ENCODE measurements around the gene BCAN. TPM values are rescaled to one million over a fixed set of nuclear protein-coding genes. Genes with fewer than 3 reads are reported as not detected.
A peak's percentile ranks its signal among the peaks of the same experiment; 100 is the strongest.
"Not testable (repeated sequence)": the region's sequence is repeated elsewhere in the genome, so short reads cannot be mapped to it uniquely, and the experiment has no call there.

Gene BCAN, protein sequence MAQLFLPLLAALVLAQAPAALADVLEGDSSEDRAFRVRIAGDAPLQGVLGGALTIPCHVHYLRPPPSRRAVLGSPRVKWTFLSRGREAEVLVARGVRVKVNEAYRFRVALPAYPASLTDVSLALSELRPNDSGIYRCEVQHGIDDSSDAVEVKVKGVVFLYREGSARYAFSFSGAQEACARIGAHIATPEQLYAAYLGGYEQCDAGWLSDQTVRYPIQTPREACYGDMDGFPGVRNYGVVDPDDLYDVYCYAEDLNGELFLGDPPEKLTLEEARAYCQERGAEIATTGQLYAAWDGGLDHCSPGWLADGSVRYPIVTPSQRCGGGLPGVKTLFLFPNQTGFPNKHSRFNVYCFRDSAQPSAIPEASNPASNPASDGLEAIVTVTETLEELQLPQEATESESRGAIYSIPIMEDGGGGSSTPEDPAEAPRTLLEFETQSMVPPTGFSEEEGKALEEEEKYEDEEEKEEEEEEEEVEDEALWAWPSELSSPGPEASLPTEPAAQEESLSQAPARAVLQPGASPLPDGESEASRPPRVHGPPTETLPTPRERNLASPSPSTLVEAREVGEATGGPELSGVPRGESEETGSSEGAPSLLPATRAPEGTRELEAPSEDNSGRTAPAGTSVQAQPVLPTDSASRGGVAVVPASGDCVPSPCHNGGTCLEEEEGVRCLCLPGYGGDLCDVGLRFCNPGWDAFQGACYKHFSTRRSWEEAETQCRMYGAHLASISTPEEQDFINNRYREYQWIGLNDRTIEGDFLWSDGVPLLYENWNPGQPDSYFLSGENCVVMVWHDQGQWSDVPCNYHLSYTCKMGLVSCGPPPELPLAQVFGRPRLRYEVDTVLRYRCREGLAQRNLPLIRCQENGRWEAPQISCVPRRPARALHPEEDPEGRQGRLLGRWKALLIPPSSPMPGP
- total RNA-seq (2014; rRNA removed; shearing (Covaris generic)) = 0.07 TPM in 1 of 2 replicates, not detected in the other
- 0.16 TPM in 1 of 2 replicates, not detected in the other for polyA plus RNA-seq (2014; cell fraction: nucleus; rRNA removed)

DNA sequence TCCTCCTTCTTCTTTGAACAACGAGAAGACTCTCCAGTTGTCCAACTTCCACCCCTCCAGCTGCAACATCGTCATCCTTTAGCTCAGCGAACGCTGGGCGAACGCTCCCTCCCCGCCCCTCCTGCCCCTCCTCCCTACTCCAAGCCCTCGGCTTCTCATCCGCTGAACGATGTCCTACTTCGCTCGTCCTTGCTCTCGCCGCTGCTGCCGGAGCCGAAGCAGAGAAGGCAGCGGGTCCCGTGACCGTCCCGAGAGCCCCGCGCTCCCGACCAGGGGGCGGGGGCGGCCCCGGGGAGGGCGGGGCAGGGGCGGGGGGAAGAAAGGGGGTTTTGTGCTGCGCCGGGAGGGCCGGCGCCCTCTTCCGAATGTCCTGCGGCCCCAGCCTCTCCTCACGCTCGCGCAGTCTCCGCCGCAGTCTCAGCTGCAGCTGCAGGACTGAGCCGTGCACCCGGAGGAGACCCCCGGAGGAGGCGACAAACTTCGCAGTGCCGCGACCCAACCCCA, at the start of gene BCAN:
Gene BCAN (plus strand): TSS at position 357 of the 504 bp plus-strand sequence. CDS start 3,938 bp downstream, outside the sequence.
- DNase-seq (ENCODE audit: extremely low read depth, low read depth) = no peak

DNA sequence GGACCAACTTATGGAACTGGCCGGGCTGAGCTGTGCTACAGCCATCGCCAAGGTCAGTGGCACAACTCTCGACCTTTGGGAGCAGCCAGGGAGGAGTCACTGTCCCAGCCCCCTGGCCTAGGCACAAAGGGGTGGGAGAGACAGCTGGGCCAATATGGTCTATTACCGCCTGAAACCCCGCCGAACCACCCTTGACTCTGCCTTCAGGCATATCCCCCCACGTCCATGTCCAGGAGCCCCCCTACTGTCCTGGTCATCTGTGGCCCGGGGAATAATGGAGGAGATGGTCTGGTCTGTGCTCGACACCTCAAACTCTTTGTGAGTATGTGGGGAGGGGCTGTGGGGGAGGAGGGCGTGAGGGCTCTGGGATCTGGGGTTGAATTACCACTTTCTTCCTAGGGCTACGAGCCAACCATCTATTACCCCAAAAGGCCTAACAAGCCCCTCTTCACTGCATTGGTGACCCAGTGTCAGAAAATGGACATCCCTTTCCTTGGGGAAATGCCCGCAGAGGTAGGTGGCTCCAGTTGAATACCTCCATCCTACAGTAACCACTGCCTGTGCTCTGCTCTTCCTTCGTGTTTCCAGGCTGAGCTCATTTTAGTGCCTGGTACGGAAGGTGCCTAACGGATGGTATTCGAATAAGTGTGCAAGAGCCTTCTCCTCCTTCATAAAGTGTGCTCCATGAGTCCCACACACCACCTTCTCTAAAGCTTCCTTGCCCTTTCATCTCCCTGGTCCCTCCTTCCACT, 49.6 kb upstream of the BCAN start:
- no peak for DNase-seq (ENCODE audit: extremely low read depth, low read depth)

DNA sequence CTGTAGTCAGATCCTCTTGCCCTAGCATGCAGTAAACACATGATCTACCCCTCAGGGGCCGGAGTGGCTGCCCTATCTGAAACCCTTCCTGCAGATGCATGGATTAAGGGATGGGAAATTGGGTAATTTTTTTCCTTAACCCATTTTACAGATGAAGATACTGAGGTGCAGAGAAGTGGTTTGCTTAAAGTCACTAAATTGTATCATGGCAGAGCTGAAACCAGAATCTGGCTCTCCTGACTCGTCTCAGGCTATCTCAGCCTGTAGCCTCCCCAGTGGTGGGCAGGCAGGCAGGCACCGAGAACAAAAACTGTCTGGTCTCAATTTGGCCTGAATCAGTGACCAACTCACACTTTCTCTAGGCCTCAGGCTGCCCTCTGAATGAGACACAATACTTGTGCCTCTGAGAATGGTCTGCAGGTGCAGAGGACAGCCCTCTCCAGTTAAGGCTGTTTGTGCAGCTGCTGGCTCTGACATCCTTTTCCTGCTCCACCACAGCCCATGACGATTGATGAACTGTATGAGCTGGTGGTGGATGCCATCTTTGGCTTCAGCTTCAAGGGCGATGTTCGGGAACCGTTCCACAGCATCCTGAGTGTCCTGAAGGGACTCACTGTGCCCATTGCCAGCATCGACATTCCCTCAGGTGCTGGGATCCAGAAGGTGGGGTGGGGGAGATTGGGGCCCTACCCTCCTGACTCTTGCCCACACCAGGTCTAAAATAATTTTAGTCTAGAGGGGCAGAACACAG, 48.8 kb upstream of the BCAN start:
- no peak for DNase-seq (ENCODE audit: extremely low read depth, low read depth)

DNA sequence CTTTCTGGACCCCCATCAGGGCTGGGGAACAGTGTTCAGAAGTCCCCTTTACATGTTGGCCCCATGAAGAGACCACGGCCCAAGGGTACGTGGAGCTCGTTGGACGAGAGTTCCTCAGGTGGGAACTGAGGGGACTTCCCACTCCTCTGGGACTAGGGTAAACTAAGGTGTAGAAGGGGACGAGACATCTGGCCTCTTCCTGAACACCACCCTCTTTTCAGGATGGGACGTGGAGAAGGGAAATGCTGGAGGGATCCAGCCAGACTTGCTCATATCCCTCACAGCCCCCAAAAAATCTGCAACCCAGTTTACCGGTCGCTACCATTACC, 48.3 kb upstream of the BCAN start:
- DNase-seq (ENCODE audit: extremely low read depth, low read depth) = no peak

DNA sequence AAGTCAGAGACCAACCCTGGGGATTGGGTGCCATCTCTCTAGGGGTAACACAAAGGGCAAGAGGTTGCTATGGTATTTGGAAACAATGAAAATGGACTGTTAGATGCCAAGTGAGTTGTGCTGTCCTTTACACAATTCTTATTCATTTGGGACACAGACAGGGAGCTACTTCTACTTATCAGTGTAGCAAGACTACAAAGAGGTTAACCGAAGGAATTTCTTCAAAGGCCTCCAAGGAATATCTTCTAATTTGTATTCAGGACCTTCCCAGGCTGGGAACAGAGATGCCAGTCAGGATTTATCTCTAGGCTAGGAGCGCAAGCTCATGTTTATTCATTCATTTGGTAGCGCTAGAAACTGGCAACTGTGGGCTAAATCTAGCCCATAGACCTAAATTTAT, 47.7 kb upstream of the BCAN start:
- DNase-seq (ENCODE audit: extremely low read depth, low read depth) = no peak

DNA sequence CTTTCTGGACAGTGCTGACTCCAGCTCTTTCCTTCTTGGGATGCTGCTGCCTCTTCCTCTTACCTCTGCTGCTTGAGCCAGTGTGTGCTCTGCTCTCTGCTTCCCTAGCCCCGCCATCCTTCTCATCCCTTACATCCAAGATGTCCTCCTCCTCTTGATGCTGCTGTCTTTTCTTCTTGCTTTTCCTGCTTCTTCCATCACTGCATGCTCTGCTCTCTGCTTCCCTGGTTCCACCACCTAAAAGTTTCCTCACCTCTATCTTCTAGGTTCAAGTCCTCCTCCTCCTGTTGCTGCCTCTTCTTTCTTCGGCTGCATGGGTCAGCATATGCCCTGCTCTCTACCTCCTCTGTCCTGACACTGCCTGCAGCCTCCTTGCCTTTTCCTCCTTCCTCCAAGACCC, 46.9 kb upstream of the BCAN start:
- no peak for DNase-seq (ENCODE audit: extremely low read depth, low read depth)

DNA sequence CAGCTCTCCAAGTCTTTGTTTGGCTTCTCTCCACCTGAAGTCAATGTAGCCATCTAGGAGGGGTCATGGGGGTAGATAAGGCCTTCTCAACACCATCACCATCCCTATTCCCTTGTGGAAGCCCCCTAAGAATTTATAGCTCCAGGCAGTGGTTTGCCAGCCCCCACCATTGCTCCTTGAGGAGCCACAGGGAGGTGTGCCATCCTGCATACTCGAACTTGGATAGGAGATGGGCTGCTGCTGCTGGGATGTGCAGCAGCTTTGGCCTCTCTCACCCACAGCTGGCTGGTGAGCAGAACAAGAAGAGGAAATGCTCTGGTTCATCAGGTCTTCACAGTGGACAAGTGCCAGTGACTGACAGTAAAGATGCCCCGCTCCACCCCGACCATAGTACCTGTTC, 45.5 kb upstream of the BCAN start:
- no peak for DNase-seq (ENCODE audit: extremely low read depth, low read depth)

DNA sequence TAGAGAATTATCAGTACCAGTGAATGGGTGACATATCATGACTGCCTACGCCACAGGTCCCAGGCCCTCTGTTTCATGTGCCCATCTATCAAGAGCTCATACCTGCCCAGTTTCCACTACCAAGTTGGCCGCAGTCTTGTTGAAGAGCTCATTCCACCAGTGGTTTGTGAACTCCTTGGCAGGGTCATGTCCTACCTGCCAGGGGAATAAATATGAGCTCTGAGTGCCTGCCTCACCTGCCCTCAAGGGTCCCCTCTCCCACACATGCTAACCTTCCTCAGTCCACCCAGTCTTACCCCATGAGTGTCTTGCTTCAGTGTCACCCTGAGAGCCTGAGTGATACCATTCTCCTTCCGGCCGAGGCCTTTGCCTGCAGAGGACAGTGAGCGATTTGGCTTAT, 43.8 kb upstream of the BCAN start:
- DNase-seq (ENCODE audit: extremely low read depth, low read depth) = no peak

DNA sequence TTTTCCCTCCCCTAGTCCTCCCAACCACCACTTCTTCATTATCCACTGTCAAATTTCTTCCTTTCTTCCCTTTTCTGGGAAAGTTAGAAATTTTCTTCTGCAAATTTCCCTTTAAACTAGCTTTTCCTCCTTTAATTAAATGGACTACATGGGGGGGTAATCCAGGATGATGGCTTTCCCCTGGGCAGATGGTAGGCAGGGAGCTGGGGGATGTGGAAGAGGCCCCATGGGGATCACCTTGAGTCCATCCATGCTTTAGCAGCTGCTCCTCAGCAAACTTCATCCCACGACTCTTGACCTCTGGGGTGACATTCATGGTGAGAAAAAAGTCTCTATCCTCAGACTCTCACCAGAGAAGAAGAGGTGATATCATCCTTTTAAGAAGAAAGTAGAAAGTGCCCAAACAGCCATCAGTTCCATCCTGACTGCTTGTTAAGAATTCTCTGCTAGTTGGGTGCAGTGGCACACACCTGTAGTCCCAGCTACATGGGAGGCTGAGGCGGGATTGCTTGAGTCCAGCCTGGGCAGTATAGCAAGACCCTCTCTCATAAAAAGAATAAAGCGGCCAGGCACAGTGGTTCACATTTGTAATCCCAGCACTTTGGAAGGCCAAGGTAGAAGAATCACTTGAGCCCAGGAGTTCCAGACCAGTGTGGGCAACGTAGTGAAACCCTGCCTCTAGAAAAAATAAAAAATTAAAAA, 43.0 kb upstream of the BCAN start:
- DNase-seq (ENCODE audit: extremely low read depth, low read depth) = no peak

DNA sequence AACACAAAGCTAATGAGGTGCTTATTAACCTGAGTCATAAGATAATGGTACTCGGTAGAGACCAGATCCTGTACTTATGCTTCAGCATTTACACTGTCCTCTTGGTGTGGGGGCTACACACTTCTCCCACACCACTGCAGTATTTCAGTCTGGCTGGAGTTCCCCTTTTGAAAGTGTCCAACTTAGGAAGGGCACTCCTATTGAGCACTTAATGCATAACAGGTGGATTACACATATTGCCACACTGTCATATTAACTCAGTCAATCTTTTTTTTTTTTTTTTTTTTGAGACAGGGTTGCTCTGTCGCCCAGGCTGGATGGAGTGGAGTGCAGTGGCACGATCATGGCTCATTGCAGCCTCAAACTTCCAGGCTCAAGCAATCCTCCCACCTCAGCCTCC, 42.1 kb upstream of the BCAN start:
- no peak for DNase-seq (ENCODE audit: extremely low read depth, low read depth)

DNA sequence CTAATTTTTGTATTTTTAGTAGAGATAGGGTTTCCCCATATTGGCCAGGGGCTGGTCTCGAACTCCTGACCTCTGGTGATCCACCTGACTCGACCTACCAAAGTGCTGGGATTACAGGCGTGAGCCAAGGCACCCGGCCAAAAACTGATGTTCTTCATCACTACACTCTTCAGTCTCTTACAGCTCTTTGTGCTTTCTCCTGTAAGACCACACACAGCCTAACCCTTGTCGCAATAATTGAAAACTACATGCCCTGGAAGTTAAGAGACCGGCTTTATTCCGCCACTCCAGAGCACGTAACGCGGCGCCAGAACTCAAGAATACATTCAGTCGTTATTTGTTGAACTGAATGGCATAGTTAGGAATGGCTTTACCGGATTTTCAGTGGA, 41.2 kb upstream of the BCAN start:
- no peak for DNase-seq (ENCODE audit: extremely low read depth, low read depth)

DNA sequence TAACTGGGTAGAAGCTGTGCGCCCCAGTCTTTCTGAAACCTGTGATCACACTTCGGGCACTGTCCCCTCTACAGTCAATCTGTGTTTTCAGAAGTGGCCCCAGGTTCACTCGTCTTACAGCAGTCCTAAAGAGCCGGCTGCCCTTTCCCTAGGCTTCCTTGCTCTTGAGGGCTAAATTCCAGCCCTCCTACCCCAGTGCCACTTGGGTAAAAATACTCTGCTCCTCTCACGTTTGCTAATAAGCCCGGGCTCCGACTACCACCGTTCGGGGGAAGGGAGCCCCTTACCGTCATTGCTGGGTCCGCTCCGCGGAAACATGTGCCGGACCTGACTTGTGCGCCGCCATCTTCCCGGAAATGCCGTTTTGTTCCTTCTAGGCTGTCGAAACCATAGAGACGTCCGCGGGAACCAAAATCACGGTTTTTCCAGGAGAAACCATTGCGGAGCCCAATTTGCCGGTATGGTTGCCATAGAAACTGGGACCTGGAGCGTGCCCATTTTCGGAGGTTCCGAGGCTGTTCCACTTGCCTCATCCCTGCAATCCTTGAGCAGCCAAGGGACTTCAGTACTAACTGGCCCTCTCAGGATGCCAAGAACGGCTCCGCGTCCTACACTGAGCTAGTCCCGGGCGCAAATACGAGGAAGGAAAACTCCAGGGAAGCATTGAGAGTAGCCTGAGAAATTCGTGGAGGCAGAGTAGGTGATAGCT, 40.6 kb upstream of the BCAN start, which contains the start of gene GPATCH4:
Gene GPATCH4 (minus strand): TSS at position 358 of the 709 bp plus-strand sequence.
- DNase-seq (ENCODE audit: extremely low read depth, low read depth) = peak; percentile 67

DNA sequence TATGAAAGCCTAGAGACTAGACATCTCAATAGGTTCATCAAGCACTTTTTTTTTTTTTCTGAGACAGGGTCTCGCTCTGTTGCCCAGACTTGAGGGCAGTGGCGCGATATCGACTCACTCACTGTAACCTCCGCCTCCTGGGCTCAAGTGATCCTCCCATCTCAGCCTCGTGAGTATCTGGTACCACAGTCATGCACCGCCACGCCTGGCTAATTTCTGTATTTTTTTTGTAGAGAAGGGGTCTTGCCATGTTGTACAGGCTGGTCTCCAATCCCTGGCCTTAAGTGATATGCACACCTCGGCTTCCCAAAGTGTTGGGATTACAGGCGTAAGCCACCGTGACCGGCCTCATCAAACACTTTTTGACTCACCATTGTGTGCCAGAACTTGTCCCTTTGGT, 40.0 kb upstream of the BCAN start:
- no peak for DNase-seq (ENCODE audit: extremely low read depth, low read depth)

DNA sequence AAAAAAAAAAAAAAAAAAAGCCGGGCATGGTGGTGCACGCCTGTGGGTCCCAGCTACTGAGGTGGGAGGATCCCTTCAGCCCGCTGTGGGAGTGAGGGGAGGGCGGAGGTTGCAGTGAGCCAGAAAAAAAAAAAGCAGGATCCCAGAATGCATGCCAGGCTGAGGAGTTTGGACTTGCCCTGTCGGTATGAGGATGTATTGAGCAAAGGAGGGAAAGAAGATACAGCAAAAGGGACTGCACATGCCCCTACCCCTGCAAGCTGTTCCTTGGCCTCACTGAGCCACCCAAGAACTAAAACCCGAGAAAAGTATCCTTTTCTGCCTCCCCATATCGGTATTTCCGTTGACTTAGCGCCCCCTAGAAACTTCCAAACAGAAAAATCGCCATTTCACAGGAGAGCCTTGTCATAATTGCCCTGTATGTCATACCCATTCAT, 39.3 kb upstream of the BCAN start:
- DNase-seq (ENCODE audit: extremely low read depth, low read depth) = no peak

DNA sequence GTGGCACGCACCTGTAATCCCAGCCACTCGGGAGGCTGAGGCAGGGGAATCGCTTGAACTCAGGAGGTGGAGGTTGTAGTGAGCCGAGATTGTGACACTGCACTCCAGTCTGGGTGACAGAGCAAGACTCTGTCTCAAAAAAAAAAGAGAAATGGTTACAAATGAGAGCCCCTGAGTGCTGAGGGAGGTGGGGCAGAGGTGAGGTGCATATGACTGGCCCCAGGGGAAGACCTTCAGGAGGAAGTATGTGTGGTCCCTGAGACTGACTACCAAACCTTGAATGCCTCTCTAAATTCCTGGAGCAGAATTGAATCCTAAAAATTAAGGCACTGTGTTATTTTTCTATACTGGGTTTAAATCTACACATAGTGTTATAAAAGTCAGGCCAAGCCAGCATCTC, 34.6 kb upstream of the BCAN start:
- DNase-seq (ENCODE audit: extremely low read depth, low read depth) = not testable (repeated sequence)

DNA sequence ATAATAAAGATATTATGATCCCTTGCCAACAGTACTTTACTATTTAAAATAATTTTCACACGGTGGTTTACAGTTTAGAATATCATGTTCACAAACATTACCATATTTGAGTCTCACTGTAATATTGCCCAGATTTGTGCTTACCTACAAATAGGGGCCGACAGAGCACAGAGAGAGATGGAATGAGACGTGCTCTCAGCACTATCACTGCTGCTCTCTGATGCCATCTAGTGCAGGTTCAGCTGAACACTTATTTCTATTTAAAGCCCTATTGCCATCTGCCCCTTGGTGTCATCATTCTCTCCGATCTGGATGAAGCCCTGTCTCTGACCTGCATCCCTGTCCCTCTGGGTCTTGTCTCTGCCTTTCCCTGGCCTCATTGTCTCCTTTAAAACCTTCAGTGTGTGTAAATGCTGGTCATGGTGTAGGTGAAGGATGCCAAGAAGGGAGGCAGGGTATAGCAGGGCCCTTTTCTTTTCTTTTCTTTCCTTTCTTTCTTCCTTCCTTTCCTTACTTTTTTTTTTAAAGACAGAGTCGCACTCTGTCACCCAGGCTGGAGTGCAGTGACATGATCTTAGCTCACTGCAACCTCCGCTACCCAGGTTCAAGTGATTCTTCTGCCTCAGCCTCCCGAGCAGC, 33.8 kb upstream of the BCAN start:
- peak; percentile 88 for DNase-seq (ENCODE audit: extremely low read depth, low read depth)

DNA sequence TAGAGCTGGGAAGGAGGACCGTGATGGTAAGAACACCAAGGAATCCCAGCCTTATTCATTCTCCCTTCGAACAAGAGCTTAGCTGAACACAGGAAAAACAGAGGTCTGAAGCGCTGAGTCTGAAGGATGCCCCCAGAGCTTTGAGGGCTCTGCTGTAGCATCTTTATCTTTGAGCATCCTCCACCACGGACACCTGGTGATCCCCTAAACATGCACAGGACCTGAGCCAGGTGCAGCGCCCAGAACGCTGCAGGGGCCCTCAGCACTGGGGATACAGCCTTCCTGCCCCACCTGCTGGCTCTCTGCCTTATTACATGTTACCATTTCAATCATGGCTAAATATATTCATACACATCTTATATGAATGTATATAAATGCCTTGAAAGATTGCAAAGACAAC, 32.9 kb upstream of the BCAN start:
- peak; percentile 60 for DNase-seq (ENCODE audit: extremely low read depth, low read depth)

DNA sequence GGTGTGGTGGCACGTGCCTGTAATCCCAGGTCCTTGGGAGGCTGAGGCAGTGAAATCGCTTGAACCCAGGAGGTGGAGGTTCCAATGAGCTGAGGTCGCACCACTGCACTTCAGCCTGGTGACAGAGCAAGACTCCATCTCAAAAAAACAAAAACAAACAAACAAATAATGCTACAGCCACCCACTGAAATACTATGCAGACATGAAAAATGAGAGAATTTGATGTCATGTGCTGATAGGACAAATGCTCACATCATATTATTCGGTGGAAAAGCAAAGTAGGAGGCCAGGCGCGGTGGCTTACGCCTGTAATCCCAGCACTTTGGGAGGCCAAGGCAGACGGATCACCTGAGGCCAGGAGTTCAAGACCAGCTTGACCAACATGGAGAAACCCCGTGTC, 31.8 kb upstream of the BCAN start:
- DNase-seq (ENCODE audit: extremely low read depth, low read depth) = not testable (repeated sequence)

All from NCI-H460 (cell line).